HCT116 (cell line): ENCODE data around the gene PA2G4.

ENCODE experiments used
- EGR1 ChIP-seq: IDR thresholded peaks from 2 replicates; pipeline ENCODE4 v1.6.1; 2012; ENCODE audit warnings: low read depth
- EZH2phosphoT487 ChIP-seq: fragments of 200-600 bp; IDR thresholded peaks from 2 replicates; pipeline ENCODE4 v1.6.1; 2018; ENCODE audit warnings: antibody characterized with exemption, borderline replicate concordance
- SRF ChIP-seq: IDR thresholded peaks from 2 replicates; pipeline ENCODE4 v1.6.1; 2012; ENCODE audit warnings: low read depth
- YY1 ChIP-seq: IDR thresholded peaks from 2 replicates; pipeline ENCODE4 v1.6.1; 2011; ENCODE audit warnings: low read length, low read depth, moderate library complexity, mild to moderate bottlenecking; ENCODE audit not compliant: insufficient replicate concordance; ENCODE audit errors: extremely low read depth
- ZNF274 ChIP-seq: fragments of 200-500 bp; sonication (Bioruptor generic); IDR thresholded peaks from 2 replicates; pipeline ENCODE4 v1.6.1; 2014; ENCODE audit warnings: mild to moderate bottlenecking, low read depth, low read length, inconsistent platforms
- TF ChIP-seq, protein P1 (sequence below), 3 experiments: fragments of 200-600 bp in 1 of 3; sonication (generic) in 1 of 3; IDR thresholded peaks in 2 of 3; conservative IDR thresholded peaks in 1 of 3; 2 replicates each; pipeline ENCODE4 v1.5.1; 2012 to 2017; ENCODE audit warnings: low read depth in 2 of 3, low read length in 2 of 3, antibody characterized with exemption in 1 of 3, borderline replicate concordance in 1 of 3, control low read depth in 1 of 3, mild to moderate bottlenecking in 1 of 3, mixed read lengths in 1 of 3, mixed run types in 1 of 3, moderate library complexity in 1 of 3; ENCODE audit not compliant: insufficient read depth in 1 of 3

- TF ChIP-seq ZNF274 (no peak), EZH2phosphoT487 (no peak), SRF (no peak), EGR1 (no peak), YY1 (no peak)
- TF ChIP-seq, protein P1, sequence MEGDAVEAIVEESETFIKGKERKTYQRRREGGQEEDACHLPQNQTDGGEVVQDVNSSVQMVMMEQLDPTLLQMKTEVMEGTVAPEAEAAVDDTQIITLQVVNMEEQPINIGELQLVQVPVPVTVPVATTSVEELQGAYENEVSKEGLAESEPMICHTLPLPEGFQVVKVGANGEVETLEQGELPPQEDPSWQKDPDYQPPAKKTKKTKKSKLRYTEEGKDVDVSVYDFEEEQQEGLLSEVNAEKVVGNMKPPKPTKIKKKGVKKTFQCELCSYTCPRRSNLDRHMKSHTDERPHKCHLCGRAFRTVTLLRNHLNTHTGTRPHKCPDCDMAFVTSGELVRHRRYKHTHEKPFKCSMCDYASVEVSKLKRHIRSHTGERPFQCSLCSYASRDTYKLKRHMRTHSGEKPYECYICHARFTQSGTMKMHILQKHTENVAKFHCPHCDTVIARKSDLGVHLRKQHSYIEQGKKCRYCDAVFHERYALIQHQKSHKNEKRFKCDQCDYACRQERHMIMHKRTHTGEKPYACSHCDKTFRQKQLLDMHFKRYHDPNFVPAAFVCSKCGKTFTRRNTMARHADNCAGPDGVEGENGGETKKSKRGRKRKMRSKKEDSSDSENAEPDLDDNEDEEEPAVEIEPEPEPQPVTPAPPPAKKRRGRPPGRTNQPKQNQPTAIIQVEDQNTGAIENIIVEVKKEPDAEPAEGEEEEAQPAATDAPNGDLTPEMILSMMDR (IDR thresholded peaks at IDR 0.05 in 2 of 3, conservative IDR thresholded peaks at IDR 0.05 in 1 of 3; ENCODE audit: borderline replicate concordance in 1 of 3, insufficient read depth in 1 of 3, low read depth in 2 of 3, low read length in 2 of 3): no peak
These were observed 23.7 kb upstream of the PA2G4 start for GRCh38 chr12:56080556-56081138.
